ENCODE data around the gene HDAC2. TPM values are rescaled to one million over a fixed set of nuclear protein-coding genes. Genes with fewer than 3 reads are reported as not detected.

HDAC2 gene
- total and polyA plus RNA-seq, 2 donors (not counting 1 experiment from before 2014, with no cell fraction given), result 30.8 to 58.3 TPM

DNA sequence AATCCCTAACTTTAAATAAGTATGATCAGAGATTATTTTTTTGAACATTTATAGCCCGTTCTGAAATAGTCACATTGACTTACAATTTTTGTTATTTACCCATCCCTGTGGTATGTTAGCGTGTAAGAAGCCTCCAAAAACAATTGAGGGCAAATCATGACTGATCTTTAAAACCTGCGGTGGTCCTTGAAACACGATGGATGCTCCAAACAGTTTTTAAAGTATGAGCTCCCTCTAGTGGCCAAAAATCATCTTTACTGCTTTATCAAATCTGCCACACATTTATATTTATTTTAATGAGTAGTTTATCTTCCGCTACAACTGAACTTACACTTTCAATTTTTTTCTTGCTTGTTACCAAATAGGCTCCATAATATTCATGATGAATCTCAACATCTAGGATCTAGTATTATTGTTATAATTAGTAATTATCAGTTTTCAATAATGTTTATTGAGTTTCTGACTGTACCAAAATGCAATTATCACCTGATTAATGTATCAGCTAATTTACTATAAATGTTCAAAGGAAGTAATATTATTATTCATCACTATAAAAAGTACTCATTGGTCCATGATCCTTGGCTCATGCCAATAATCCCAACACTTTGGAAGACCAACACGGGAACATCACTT, 61.6 kb downstream of the HDAC2 start:
- ATAC-seq (ENCODE audit: low read depth) (peak; percentile 57), DNase-seq (peak; percentile 72)
- Histone ChIP-seq H3K36me3 (replicated peaks in 1 of 2; ENCODE audit: control extremely low read depth in 1 of 2, control insufficient read depth in 1 of 2, extremely low read depth in 1 of 2, insufficient read depth in 2 of 2, low read length in 1 of 2) (no peaks in the 10 kb centered on the region), H4K20me1 (ENCODE audit: control insufficient read depth, insufficient read depth, low read length, poor library complexity, severe bottlenecking) (no peaks in the 10 kb centered on the region), H3K9me3 (ENCODE audit: control extremely low read depth in 1 of 3, control insufficient read depth in 2 of 3, insufficient read depth in 1 of 3, low read length in 2 of 3) (no peaks in the 10 kb centered on the region), H3K27me3 (replicated peaks in 1 of 4; ENCODE audit: control extremely low read depth in 1 of 4, control insufficient read depth in 3 of 4, insufficient read depth in 4 of 4, low read length in 3 of 4) (no peaks in the 10 kb centered on the region), H3K27ac (ENCODE audit: low read length in 2 of 2) (no peak overlapping the region), H3K9ac (ENCODE audit: low read length) (no peak overlapping the region), H3K79me2 (ENCODE audit: control insufficient read depth, insufficient read depth, low read length) (no peaks in the 10 kb centered on the region), H3K4me3 (ENCODE audit: control extremely low read depth in 1 of 5, extremely low read depth in 1 of 5, insufficient read depth in 1 of 5, low read depth in 2 of 5, low read length in 4 of 5) (no peak overlapping the region), H3K4me2 (replicated peaks; ENCODE audit: low read depth, low read length, poor library complexity, severe bottlenecking) (no peak overlapping the region), H3K4me1 (ENCODE audit: control insufficient read depth in 2 of 2, insufficient read depth in 2 of 2, low read length in 2 of 2) (no peaks in the 10 kb centered on the region), H2AFZ (ENCODE audit: insufficient read depth, low read depth, low read length, poor library complexity, severe bottlenecking) (no peak overlapping the region)
- H3K9me3 Mint-ChIP-seq (ENCODE audit: insufficient read depth), result no peaks in the 10 kb centered on the region
- intact Hi-C loops (cut with micrococcal nuclease), result loop anchor here (1.0 kb wide), 3 partner anchors 30 to 1729 kb away; no protein-coding TSS in a partner anchor
- ChIA-PET CTCF (interaction anchor here (0.6 to 6.1 kb wide), 25 partner anchors 9 to 1737 kb away, joined by 3 to 79 read pairs (median 4); no protein-coding TSS in a partner anchor), POLR2A (no interaction called here)
- TF ChIP-seq, protein P1, sequence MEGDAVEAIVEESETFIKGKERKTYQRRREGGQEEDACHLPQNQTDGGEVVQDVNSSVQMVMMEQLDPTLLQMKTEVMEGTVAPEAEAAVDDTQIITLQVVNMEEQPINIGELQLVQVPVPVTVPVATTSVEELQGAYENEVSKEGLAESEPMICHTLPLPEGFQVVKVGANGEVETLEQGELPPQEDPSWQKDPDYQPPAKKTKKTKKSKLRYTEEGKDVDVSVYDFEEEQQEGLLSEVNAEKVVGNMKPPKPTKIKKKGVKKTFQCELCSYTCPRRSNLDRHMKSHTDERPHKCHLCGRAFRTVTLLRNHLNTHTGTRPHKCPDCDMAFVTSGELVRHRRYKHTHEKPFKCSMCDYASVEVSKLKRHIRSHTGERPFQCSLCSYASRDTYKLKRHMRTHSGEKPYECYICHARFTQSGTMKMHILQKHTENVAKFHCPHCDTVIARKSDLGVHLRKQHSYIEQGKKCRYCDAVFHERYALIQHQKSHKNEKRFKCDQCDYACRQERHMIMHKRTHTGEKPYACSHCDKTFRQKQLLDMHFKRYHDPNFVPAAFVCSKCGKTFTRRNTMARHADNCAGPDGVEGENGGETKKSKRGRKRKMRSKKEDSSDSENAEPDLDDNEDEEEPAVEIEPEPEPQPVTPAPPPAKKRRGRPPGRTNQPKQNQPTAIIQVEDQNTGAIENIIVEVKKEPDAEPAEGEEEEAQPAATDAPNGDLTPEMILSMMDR (IDR thresholded peaks at IDR 0.05), result peak; percentile 97
- TF ChIP-seq EZH2 (IDR thresholded peaks at IDR 0.05; ENCODE audit: borderline replicate concordance, insufficient read depth, low read depth, low read length, poor library complexity, severe bottlenecking), result no peak
- no peak overlapping the region for H3K27ac Mint-ChIP-seq
- no CpG with 5 or more reads among the region's 6 CpGs for WGBS (ENCODE audit: insufficient coverage)
- H3K4me3 Mint-ChIP-seq, result no peak overlapping the region
- no peaks in the 10 kb centered on the region for H3K27me3 Mint-ChIP-seq
- peaks cover 2% of the 10 kb centered on the region for H3K4me1 Mint-ChIP-seq

DNA sequence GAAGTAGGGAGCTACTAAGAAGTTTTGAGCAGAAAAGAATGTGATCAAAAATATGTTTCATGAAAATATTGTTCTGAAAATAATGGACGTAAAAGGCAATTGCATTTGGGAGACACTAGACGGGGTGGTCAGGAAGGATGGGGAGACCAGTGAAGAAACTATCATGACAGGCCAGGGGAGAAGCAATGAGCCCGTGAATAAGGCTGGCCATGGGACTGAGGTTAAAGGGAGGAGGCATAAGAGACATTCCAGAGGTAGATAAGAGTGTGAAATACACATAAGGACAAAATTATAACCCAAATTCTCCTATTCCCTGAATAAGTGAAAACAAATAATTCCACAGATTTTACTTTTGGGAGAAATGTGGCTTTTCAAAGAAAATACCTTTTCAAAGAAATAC, 62.1 kb downstream of the HDAC2 start:
- intact Hi-C loops (cut with micrococcal nuclease), result loop anchor here (1.0 kb wide), 3 partner anchors 30 to 1728 kb away; no protein-coding TSS in a partner anchor
- no peaks in the 10 kb centered on the region for H3K9me3 Mint-ChIP-seq (ENCODE audit: insufficient read depth)
- ChIA-PET CTCF (interaction anchor here (0.6 to 6.1 kb wide), 28 partner anchors 10 to 1736 kb away, joined by 3 to 79 read pairs (median 4); no protein-coding TSS in a partner anchor), POLR2A (no interaction called here)
- no peak overlapping the region for H3K27ac Mint-ChIP-seq
- H4K20me1 ChIP-seq (ENCODE audit: control insufficient read depth, insufficient read depth, low read length, poor library complexity, severe bottlenecking), result no peaks in the 10 kb centered on the region
- H3K9me3 ChIP-seq (ENCODE audit: control extremely low read depth in 1 of 3, control insufficient read depth in 2 of 3, insufficient read depth in 1 of 3, low read length in 2 of 3), result no peaks in the 10 kb centered on the region
- 92% methylated on average over 2 of the region's 3 CpGs for WGBS (ENCODE audit: insufficient coverage)
- H3K4me2 ChIP-seq (replicated peaks; ENCODE audit: low read depth, low read length, poor library complexity, severe bottlenecking), result no peak overlapping the region
- no peak overlapping the region for H2AFZ ChIP-seq (ENCODE audit: insufficient read depth, low read depth, low read length, poor library complexity, severe bottlenecking)
- H3K4me1 Mint-ChIP-seq, result peaks cover 2% of the 10 kb centered on the region
- H3K4me3 Mint-ChIP-seq, result no peak overlapping the region
- TF ChIP-seq EZH2 (IDR thresholded peaks at IDR 0.05; ENCODE audit: borderline replicate concordance, insufficient read depth, low read depth, low read length, poor library complexity, severe bottlenecking), result no peak
- TF ChIP-seq, protein P1 (IDR thresholded peaks at IDR 0.05), result no peak
- no peaks in the 10 kb centered on the region for H3K27me3 Mint-ChIP-seq
- DNase-seq (no peak), ATAC-seq (ENCODE audit: low read depth) (no peak)
- no peaks in the 10 kb centered on the region for H3K79me2 ChIP-seq (ENCODE audit: control insufficient read depth, insufficient read depth, low read length)
- H3K4me1 ChIP-seq (ENCODE audit: control insufficient read depth in 2 of 2, insufficient read depth in 2 of 2, low read length in 2 of 2), result no peaks in the 10 kb centered on the region
- H3K27me3 ChIP-seq (replicated peaks in 1 of 4; ENCODE audit: control extremely low read depth in 1 of 4, control insufficient read depth in 3 of 4, insufficient read depth in 4 of 4, low read length in 3 of 4), result no peaks in the 10 kb centered on the region
- H3K27ac ChIP-seq (ENCODE audit: low read length in 2 of 2), result no peak overlapping the region
- no peaks in the 10 kb centered on the region for H3K36me3 ChIP-seq (replicated peaks in 1 of 2; ENCODE audit: control extremely low read depth in 1 of 2, control insufficient read depth in 1 of 2, extremely low read depth in 1 of 2, insufficient read depth in 2 of 2, low read length in 1 of 2)
- no peak overlapping the region for H3K9ac ChIP-seq (ENCODE audit: low read length)
- H3K4me3 ChIP-seq (ENCODE audit: control extremely low read depth in 1 of 5, extremely low read depth in 1 of 5, insufficient read depth in 1 of 5, low read depth in 2 of 5, low read length in 4 of 5), result no peak overlapping the region
